Loucy (cell line): ENCODE data around the gene CCDC89.

ENCODE experiments used
- H2AFZ ChIP-seq: fragments of 200-600 bp; sonication (generic); 2 replicates; pipeline ENCODE4 v1.6.0; 2016; ENCODE audit warnings: antibody characterized with exemption, mild to moderate bottlenecking, low read length, moderate library complexity
- H3F3A ChIP-seq: fragments of 200-600 bp; 2 replicates; pipeline ENCODE4 v1.6.0; 2016; ENCODE audit warnings: antibody characterized with exemption, low read depth, mild to moderate bottlenecking
- H3K27me3 ChIP-seq: fragments of 200-600 bp; sonication (generic); 2 replicates; pipeline ENCODE4 v1.6.1; 2014; ENCODE audit warnings: low read length, mild to moderate bottlenecking; ENCODE audit not compliant: insufficient read depth, poor library complexity, severe bottlenecking
- H3K36me3 ChIP-seq: fragments of 200-600 bp; sonication (generic); 2 replicates; pipeline ENCODE4 v1.6.1; 2016; ENCODE audit warnings: low read length; ENCODE audit not compliant: insufficient read depth
- H3K4me1 ChIP-seq: fragments of 200-600 bp; sonication (generic); 2 replicates; pipeline ENCODE4 v1.5.1; 2014; ENCODE audit warnings: low read length, mild to moderate bottlenecking; ENCODE audit not compliant: insufficient read depth, poor library complexity, severe bottlenecking
- H3K4me2 ChIP-seq: fragments of 200-600 bp; sonication (generic); 2 replicates; pipeline ENCODE4 v1.6.0; 2014; ENCODE audit warnings: antibody characterized with exemption, low read length, low read depth, mild to moderate bottlenecking; ENCODE audit not compliant: poor library complexity, severe bottlenecking
- H3K4me3 ChIP-seq: fragments of 200-600 bp; sonication (generic); 2 replicates; pipeline ENCODE4 v1.5.1; 2014; ENCODE audit warnings: low read length, mild to moderate bottlenecking, mixed read lengths; ENCODE audit not compliant: poor library complexity, severe bottlenecking
- H3K79me2 ChIP-seq: fragments of 200-600 bp; sonication (generic); 2 replicates; pipeline ENCODE4 v1.6.1; 2014; ENCODE audit warnings: low read length; ENCODE audit not compliant: insufficient read depth
- H3K9ac ChIP-seq: fragments of 200-600 bp; sonication (generic); 2 replicates; pipeline ENCODE4 v1.6.0; 2014; ENCODE audit warnings: mild to moderate bottlenecking, low read depth, low read length, moderate library complexity; ENCODE audit not compliant: poor library complexity, severe bottlenecking
- H3K9me2 ChIP-seq: fragments of 200-600 bp; sonication (generic); replicated peaks from 2 replicates; pipeline ENCODE4 v1.6.1; 2016; ENCODE audit warnings: low read depth, low read length, mixed read lengths
- H3K9me3 ChIP-seq: fragments of 200-600 bp; sonication (generic); 2 replicates; pipeline ENCODE4 v1.6.1; 2014; ENCODE audit warnings: mild to moderate bottlenecking, antibody characterized with exemption, low read length, low read depth; ENCODE audit not compliant: insufficient read depth
- H4K20me1 ChIP-seq: fragments of 200-600 bp; sonication (generic); 2 replicates; pipeline ENCODE4 v1.6.0; 2014; ENCODE audit warnings: antibody characterized with exemption, low read length, mild to moderate bottlenecking; ENCODE audit not compliant: insufficient read depth, poor library complexity, severe bottlenecking
- CTCF ChIP-seq: fragments of 200-600 bp; sonication (generic); conservative IDR thresholded peaks from 2 replicates; pipeline ENCODE4 v1.5.1; 2014; ENCODE audit warnings: mild to moderate bottlenecking, antibody characterized with exemption, low read length
- EZH2phosphoT487 ChIP-seq: fragments of 200-600 bp; IDR thresholded peaks from 2 replicates; pipeline ENCODE4 v1.6.1; 2018; ENCODE audit warnings: antibody characterized with exemption, mild to moderate bottlenecking, moderate library complexity, borderline replicate concordance

The CCDC89 gene

GRCh38 chr11:85685820-85686459, at the start of gene CCDC89:
TSS of gene CCDC89 (minus strand) at chr11:85686195. CDS start at chr11:85686130, 65 bp downstream.
- no peak within 1 kb of the TSS for H3K4me2 ChIP-seq
- H3K4me3 ChIP-seq: no peak within 1 kb of the TSS

DNA sequence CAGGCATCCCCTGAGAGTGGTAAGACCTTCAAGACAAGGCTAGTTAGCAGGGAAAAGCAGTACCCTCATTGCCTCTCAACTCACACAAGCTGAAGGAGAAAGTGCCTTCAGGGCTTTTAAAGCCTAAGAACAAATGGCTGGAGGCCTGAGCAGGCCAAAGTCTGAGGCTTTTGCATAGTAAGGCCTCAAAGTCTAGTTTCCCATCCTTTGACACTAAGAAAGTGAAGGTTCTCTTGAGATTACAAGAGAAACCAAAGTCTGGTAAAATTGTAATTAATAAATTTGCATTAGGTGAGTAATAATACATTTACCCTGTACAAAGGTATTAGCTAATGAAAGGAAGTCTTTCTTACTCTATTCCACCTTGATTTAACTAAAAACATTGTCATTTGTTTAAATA, 47.0 kb upstream of the CCDC89 start:
- Histone ChIP-seq H2AFZ (no peak overlapping the region), H3K9me2 (no peaks in the 10 kb centered on the region), H3K4me2 (no peak overlapping the region), H3K9me3 (no peaks in the 10 kb centered on the region), H3F3A (no peaks in the 10 kb centered on the region), H3K4me3 (no peak overlapping the region), H3K36me3 (no peaks in the 10 kb centered on the region), H3K27me3 (no peaks in the 10 kb centered on the region), H4K20me1 (no peaks in the 10 kb centered on the region), H3K79me2 (no peaks in the 10 kb centered on the region), H3K9ac (no peak overlapping the region), H3K4me1 (peaks cover 24% of the 10 kb centered on the region)
- TF ChIP-seq EZH2phosphoT487 (no peak), CTCF (no peak)

More at GRCh38 chr11:85685820-85686459, at the start of gene CCDC89:
- no peaks in the 10 kb centered on the region for H3F3A ChIP-seq
- H4K20me1 ChIP-seq: no peaks in the 10 kb centered on the region
- H3K27me3 ChIP-seq: peaks cover 4% of the 10 kb centered on the region
- H3K9me3 ChIP-seq: no peaks in the 10 kb centered on the region
- H3K9ac ChIP-seq: no peak within 1 kb of the TSS
- TF ChIP-seq EZH2phosphoT487 (no peak), CTCF (no peak)
- no peaks in the 10 kb centered on the region for H3K36me3 ChIP-seq
- H3K9me2 ChIP-seq: no peaks in the 10 kb centered on the region
- peak within 1 kb of the TSS; percentile 38; the same call in 1 of the 2 replicates for H2AFZ ChIP-seq
- H3K79me2 ChIP-seq: no peaks in the 10 kb centered on the region
- H3K4me1 ChIP-seq: no peaks in the 10 kb centered on the region

GRCh38 chr11:85726381-85726780, 40.4 kb upstream of the CCDC89 start:
- no peaks in the 10 kb centered on the region for H4K20me1 ChIP-seq
- H3K36me3 ChIP-seq: no peaks in the 10 kb centered on the region
- no peaks in the 10 kb centered on the region for H3F3A ChIP-seq
- H3K4me2 ChIP-seq: no peak overlapping the region
- H3K27me3 ChIP-seq: no peaks in the 10 kb centered on the region
- no peak overlapping the region for H3K9ac ChIP-seq
- no peak overlapping the region for H2AFZ ChIP-seq
- H3K4me3 ChIP-seq: no peak overlapping the region
- no peaks in the 10 kb centered on the region for H3K9me3 ChIP-seq
- no peaks in the 10 kb centered on the region for H3K4me1 ChIP-seq
- no peaks in the 10 kb centered on the region for H3K9me2 ChIP-seq
- TF ChIP-seq EZH2phosphoT487 (no peak), CTCF (no peak)
- no peaks in the 10 kb centered on the region for H3K79me2 ChIP-seq
